Keratinocyte (primary cell): Measurements from ENCODE around the gene FDXR. TPM values are rescaled to one million over a fixed set of nuclear protein-coding genes. Genes with fewer than 3 reads are reported as not detected.

Experiments used
- DNase-seq: peaks from one replicate; pipeline ENCODE4 v3.0.0-alpha.2; 2011; ENCODE audit warnings: low read depth, missing footprints, low spot score
- FAIRE-seq: peaks from 2 replicates; lab custom pipeline; 2011; peaks lifted over from hg19 to GRCh38; lab: Jason Lieb, UNC
- H2AFZ ChIP-seq: 2 replicates; pipeline ENCODE4 v1.6.0; 2012; ENCODE audit warnings: low read length, control low read depth, inconsistent platforms; ENCODE audit not compliant: control insufficient read depth
- H3K27ac ChIP-seq: 2 replicates; pipeline ENCODE4 v1.5.1; 2011; ENCODE audit warnings: low read length; ENCODE audit not compliant: control insufficient read depth, insufficient read depth
- H3K27me3 ChIP-seq: 3 replicates; pipeline ENCODE4 v1.6.0; 2011; ENCODE audit warnings: low read length; ENCODE audit not compliant: control insufficient read depth, insufficient read depth; ENCODE audit errors: extremely low read depth
- H3K36me3 ChIP-seq, 2 experiments: 2 replicates in 1 of 2; 3 replicates in 1 of 2; pipeline ENCODE4 v1.5.1; 2011; ENCODE audit warnings: low read length in 2 of 2, mild to moderate bottlenecking in 1 of 2; ENCODE audit not compliant: control insufficient read depth in 2 of 2, insufficient read depth in 2 of 2; ENCODE audit errors: extremely low read depth in 1 of 2
- H3K4me1 ChIP-seq: 3 replicates; pipeline ENCODE4 v1.5.1; 2011; ENCODE audit warnings: low read length; ENCODE audit not compliant: control insufficient read depth, insufficient read depth; ENCODE audit errors: extremely low read depth
- H3K4me2 ChIP-seq: 3 replicates; pipeline ENCODE4 v1.6.0; 2011; ENCODE audit warnings: low read depth, low read length; ENCODE audit not compliant: control insufficient read depth, insufficient read depth; ENCODE audit errors: extremely low read depth
- H3K4me3 ChIP-seq, 3 experiments: fragments of 200-600 bp in 1 of 3; sonication (generic) in 1 of 3; 2 replicates in 2 of 3; 3 replicates in 1 of 3; pipeline ENCODE4 v1.5.1; 2011 to 2016; ENCODE audit warnings: low read length in 3 of 3, mild to moderate bottlenecking in 3 of 3, control low read depth in 2 of 3, inconsistent platforms in 1 of 3, low read depth in 1 of 3, mixed read lengths in 1 of 3, mixed run types in 1 of 3, moderate library complexity in 1 of 3; ENCODE audit not compliant: control insufficient read depth in 2 of 3, insufficient read depth in 2 of 3; ENCODE audit errors: extremely low read depth in 1 of 3
- H3K79me2 ChIP-seq: 2 replicates; pipeline ENCODE4 v1.6.0; 2012; ENCODE audit warnings: low read length; ENCODE audit not compliant: control insufficient read depth, insufficient read depth
- H3K9ac ChIP-seq: 3 replicates; pipeline ENCODE4 v1.6.0; 2011; ENCODE audit warnings: low read length; ENCODE audit not compliant: control insufficient read depth, insufficient read depth; ENCODE audit errors: extremely low read depth
- H3K9me1 ChIP-seq: 3 replicates; pipeline ENCODE4 v1.6.0; 2011; ENCODE audit warnings: low read length; ENCODE audit not compliant: control insufficient read depth, insufficient read depth; ENCODE audit errors: extremely low read depth
- H3K9me3 ChIP-seq: 2 replicates; pipeline ENCODE4 v1.5.1; 2012; ENCODE audit warnings: low read depth, low read length; ENCODE audit not compliant: control insufficient read depth
- H4K20me1 ChIP-seq: 3 replicates; pipeline ENCODE4 v1.6.0; 2011; ENCODE audit warnings: low read length; ENCODE audit not compliant: control insufficient read depth, insufficient read depth; ENCODE audit errors: extremely low read depth
- EZH2 ChIP-seq: IDR thresholded peaks from one replicate; pipeline ENCODE4 v1.6.1; 2012; ENCODE audit warnings: inconsistent platforms, mild to moderate bottlenecking, low read length, moderate library complexity
- dilution Hi-C: fragments of 300-500 bp; cut with MboI; formaldehyde crosslinking; loops from one replicate; pipeline ENCODE4 v1.7.0; 2020; ENCODE audit warnings: low sequenced_read_pairs; ENCODE audit not compliant: extremely low pct_ligation_motif_present
- polyA plus RNA-seq, 5 experiments: library from polyadenylated mRNA; depleted of rRNA in 3 of 5; stranded (reverse) in 3 of 5; stranded (forward) in 1 of 5; unstranded in 1 of 5; fragments of >200 nt; gene quantifications; 1 replicate in 1 of 5; 2 replicates in 3 of 5; 3 replicates in 1 of 5; pipeline versions ENCODE4 v1.2.1 to v1.2.3, GENCODE V29; 2011 to 2012; ENCODE audit warnings: missing spikeins in 2 of 5, low read depth in 1 of 5, low replicate concordance in 1 of 5
- TF ChIP-seq, protein P1 (sequence below), 3 experiments: IDR thresholded peaks in 1 of 3; conservative IDR thresholded peaks in 1 of 3; optimal IDR thresholded peaks in 1 of 3; 2 replicates in 2 of 3; 3 replicates in 1 of 3; pipeline versions ENCODE3 to v1.5.1; 2011; ENCODE audit warnings: low read length in 3 of 3, mild to moderate bottlenecking in 3 of 3, moderate library complexity in 2 of 3, control low read depth in 1 of 3, inconsistent platforms in 1 of 3; ENCODE audit not compliant: insufficient read depth in 2 of 3; ENCODE audit errors: extremely low read depth in 1 of 3

FDXR gene
- polyA plus RNA-seq, 1 donor (not counting 4 experiments of a cell fraction or from before 2014, with no cell fraction given), result 12.0 TPM

DNA sequence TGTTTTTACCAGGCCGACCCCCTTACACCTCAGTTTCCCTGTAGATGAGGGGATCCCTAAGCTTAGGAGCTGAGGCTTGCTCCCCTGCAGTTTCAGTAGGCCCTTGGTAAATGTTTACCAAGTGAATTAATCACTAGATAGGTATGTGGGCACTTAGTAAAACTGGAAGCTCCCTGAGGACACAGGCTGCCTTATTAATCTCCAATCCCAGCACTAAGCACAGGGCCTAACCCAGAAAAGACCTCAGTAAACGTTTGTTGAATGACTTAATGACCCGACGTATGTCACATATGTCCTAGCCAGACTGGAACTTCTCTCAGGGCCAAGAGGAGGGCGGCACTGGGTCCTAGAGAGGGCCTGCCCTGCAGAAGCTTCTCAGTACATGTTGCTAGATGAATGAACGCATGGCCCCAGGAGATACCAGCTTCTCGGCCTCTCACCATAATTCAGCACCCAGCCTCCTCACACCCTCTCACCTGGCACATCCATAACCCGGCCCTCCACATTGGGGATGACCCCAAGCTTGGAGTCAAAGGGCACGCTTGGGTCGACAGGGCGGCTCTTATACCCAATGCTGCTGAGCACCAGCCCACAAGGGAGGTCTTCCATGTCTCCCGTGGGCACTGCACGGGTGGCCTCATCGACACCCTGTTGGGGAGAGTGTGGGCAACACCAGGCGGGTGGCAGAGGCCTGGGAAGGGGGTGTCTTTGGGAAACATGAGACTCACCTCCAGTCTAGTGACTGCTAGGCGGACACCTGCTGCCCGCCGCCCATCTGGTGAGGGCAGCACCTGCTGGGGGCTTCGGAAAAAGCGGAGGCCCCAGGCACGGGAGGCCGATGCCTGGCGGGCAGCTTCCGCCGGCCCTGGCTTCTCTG is 9.1 kb downstream of the FDXR start:
- DNase-seq (no peak), FAIRE-seq (no peak)
- no peak overlapping the region for H3K27ac ChIP-seq
- H3K27me3 ChIP-seq, result peaks cover 37% of the 10 kb centered on the region
- H3K9me3 ChIP-seq, result no peaks in the 10 kb centered on the region
- peaks cover 5% of the 10 kb centered on the region for H4K20me1 ChIP-seq
- no peaks in the 10 kb centered on the region for H3K9me1 ChIP-seq
- H2AFZ ChIP-seq, result no peak overlapping the region
- H3K79me2 ChIP-seq, result no peaks in the 10 kb centered on the region
- H3K4me3 ChIP-seq, result no peak overlapping the region
- H3K4me2 ChIP-seq, result no peak overlapping the region
- no peak for TF ChIP-seq EZH2
- TF ChIP-seq, protein P1, sequence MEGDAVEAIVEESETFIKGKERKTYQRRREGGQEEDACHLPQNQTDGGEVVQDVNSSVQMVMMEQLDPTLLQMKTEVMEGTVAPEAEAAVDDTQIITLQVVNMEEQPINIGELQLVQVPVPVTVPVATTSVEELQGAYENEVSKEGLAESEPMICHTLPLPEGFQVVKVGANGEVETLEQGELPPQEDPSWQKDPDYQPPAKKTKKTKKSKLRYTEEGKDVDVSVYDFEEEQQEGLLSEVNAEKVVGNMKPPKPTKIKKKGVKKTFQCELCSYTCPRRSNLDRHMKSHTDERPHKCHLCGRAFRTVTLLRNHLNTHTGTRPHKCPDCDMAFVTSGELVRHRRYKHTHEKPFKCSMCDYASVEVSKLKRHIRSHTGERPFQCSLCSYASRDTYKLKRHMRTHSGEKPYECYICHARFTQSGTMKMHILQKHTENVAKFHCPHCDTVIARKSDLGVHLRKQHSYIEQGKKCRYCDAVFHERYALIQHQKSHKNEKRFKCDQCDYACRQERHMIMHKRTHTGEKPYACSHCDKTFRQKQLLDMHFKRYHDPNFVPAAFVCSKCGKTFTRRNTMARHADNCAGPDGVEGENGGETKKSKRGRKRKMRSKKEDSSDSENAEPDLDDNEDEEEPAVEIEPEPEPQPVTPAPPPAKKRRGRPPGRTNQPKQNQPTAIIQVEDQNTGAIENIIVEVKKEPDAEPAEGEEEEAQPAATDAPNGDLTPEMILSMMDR (optimal IDR thresholded peaks at IDR 0.05 in 1 of 3, IDR thresholded peaks at IDR 0.05 in 1 of 3, conservative IDR thresholded peaks at IDR 0.05 in 1 of 3; ENCODE audit: extremely low read depth in 1 of 3, insufficient read depth in 2 of 3, low read length in 3 of 3), result no peak
- dilution Hi-C loops, result no loop called here
- H3K36me3 ChIP-seq, result peaks cover 0 to 2% of the 10 kb centered on the region in 2 experiments
- H3K9ac ChIP-seq, result no peak overlapping the region
- peaks cover 5% of the 10 kb centered on the region for H3K4me1 ChIP-seq

DNA sequence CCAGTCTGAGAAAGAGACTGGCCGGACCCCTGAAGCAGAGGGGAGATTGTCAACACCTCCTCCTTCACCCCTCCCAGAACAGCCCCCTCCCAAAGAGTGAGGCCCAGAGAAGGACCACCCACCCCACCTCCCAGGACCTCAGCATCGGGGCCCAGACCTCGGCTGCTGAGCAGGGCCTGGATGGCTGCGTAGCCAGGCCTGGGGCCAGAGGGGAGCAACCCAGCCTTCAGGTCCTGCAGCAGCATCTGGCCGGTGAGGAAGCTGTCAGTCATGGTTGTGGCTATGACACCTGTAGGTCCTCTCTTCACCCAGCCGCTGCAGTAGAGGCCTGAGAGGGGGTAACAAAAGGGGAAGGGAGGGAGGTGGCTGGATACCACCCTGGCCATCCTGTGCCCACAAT is 9.9 kb downstream of the FDXR start:
- H3K27me3 ChIP-seq, result peaks cover 41% of the 10 kb centered on the region
- dilution Hi-C loops, result no loop called here
- no peak overlapping the region for H2AFZ ChIP-seq
- TF ChIP-seq, protein P1 (optimal IDR thresholded peaks at IDR 0.05 in 1 of 3, IDR thresholded peaks at IDR 0.05 in 1 of 3, conservative IDR thresholded peaks at IDR 0.05 in 1 of 3; ENCODE audit: extremely low read depth in 1 of 3, insufficient read depth in 2 of 3, low read length in 3 of 3), result no peak
- no peak for TF ChIP-seq EZH2
- FAIRE-seq, result no peak
- H3K27ac ChIP-seq, result no peak overlapping the region
- no peak overlapping the region for H3K4me2 ChIP-seq
- no peaks in the 10 kb centered on the region for H3K9me1 ChIP-seq
- DNase-seq, result no peak
- no peaks in the 10 kb centered on the region for H3K79me2 ChIP-seq
- H3K4me3 ChIP-seq, result no peak overlapping the region
- no peak overlapping the region for H3K9ac ChIP-seq
- no peaks in the 10 kb centered on the region for H3K9me3 ChIP-seq
- H3K4me1 ChIP-seq, result peaks cover 5% of the 10 kb centered on the region
- H4K20me1 ChIP-seq, result peaks cover 5% of the 10 kb centered on the region
- H3K36me3 ChIP-seq, result peaks cover 0 to 2% of the 10 kb centered on the region in 2 experiments
